ENCODE measurements around the gene ZNF865. TPM values are rescaled to one million over a fixed set of nuclear protein-coding genes. Genes with fewer than 3 reads are reported as not detected.

ZNF865 gene
- total RNA-seq, 1 donor from 2014 or later, result 12.3 TPM

DNA sequence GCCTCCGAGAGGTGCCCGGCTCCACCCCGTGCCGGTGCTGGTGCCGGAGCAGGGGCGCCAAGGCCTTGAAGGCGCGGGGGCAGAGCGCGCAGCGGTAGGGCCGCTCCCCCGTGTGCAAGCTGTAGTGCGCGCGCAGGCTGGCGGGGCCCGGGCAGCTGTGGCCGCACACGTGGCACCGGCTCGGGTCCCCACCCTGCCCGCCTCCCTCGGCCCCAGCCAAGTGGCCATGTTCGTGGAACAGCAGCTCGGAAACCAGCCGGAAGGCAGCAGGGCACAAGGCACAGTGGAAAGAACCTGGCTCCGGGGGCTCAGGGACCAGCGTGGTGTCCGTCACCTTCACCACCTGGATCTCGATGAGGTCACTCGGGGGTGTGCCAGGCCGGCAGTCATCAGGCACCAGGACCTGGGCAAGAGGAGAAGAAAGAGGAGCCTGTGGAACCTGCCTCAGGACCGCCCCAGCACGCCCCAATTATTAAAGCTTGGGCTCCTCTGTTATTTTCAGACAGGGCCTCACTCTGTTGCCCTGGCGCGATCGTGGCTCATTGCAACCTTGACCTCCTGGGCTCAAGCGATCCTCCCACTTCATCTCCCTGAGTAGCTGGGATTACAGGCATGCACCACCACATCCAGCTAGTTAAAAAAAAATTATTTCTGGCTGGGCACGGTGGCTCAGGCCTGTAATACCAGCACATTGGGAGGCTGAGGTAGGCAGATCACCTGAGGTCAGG lies 17.0 kb downstream of the ZNF865 start:
- intact Hi-C loops (cut with micrococcal nuclease), result no loop called here

DNA sequence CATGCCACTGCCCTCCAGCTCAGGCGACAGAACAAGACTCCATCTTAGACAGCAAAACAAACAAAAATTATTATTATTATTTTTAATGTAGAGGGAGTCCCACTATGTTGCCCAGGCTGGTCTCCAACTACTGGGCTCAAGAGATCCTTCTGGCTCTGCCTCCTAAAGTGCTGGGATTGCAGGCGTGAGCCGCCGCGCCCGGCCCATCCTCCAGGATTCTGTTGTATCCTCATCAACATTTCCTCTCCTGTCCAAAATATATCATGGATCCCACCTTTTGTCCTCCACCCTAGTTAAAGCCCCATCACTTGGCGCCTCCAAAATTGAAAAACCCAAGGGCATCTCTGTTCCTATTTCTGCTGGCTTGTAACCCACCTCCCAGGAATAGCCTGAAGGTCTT lies 17.7 kb downstream of the ZNF865 start:
- intact Hi-C loops (cut with micrococcal nuclease), result no loop called here

DNA sequence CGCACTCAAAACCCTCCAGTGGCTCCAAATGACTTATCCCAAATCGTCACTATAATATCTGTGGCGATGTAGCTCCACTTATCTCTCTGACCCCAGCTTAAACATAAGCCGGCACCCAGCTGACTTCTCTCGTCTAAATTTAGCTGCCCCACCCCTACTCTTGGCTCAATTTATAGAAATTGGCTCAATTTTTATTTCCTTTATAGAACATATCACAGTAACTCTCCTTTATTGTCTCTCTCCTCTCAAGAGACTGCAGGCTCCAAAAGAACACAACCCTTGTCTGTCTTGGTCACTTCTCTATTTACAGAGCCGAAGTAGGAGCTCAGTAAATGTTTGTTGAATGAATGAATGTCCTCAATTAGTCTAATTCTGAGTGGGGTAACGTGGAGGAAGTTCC lies 18.1 kb downstream of the ZNF865 start:
- intact Hi-C loops (cut with micrococcal nuclease), result no loop called here

DNA sequence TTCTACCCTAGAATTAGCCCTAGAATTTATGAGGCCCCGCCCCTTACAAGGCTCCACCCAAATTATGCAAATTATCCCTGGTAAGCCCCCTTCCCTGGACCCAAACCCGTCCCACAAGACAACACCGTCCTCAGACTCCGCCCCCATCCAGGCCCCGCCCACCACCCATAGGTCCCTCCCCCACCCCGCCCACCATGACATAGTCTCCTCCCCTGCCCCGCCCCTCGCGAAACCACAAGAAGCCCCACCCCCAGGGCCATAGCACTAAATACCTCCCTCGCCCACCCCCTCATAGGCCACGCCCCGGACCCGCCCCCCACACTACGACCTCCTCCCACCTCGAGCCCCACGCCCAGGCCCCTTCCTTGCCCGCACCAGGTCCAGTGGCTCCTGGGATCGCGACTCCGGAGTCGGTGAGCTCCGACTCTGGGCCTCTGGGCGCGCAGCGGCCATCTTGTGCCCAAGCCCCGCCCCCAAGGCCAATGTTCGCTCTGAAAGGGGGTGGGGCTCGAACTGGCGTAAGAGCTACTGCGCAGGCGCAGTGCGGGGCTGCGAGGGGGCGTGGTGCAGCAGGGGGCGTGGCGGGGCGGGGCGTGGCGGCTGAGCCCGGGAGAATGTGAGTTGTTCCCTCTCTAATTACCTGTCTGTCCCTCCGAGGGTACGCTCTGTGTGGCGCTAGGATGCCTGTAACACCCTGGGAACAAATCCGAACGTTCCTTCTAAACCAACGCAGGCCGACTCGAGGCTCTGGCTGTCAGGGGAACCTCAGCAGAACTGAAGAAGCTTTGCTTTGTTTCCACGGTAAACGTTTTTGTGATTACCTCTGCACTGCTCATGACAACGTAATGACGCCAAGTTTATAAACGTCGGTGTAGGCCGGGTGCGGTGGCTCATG lies 18.9 kb downstream of the ZNF865 start, which contains the start of gene ZNF784:
TSS of gene ZNF784 (minus strand) at position 458 of the 895 bp plus-strand sequence. CDS start at position 453, 5 bp downstream.
- intact Hi-C loops (cut with micrococcal nuclease), result loop anchor here (1.0 kb wide), 4 partner anchors 19 to 163 kb away; partner anchors contain the start of genes FIZ1, ISOC2, ZNF579 and ZNF865

DNA sequence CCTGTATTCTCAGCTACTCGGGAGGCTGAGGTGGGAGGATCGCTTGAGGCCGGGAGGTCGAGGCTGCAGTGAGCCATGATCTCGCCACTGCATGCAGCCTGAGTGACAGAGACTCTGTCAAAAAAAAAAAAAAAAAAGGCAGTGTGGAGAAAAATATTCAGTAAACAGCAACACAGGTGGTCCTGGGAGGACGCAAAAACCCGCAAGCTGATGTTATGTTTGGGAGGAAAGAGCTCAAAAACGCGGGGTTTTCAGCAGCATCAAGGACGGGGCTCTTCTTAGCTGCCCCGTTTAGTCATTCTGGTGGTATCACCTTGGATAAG lies 19.5 kb downstream of the ZNF865 start:
- intact Hi-C loops (cut with micrococcal nuclease), result no loop called here

DNA sequence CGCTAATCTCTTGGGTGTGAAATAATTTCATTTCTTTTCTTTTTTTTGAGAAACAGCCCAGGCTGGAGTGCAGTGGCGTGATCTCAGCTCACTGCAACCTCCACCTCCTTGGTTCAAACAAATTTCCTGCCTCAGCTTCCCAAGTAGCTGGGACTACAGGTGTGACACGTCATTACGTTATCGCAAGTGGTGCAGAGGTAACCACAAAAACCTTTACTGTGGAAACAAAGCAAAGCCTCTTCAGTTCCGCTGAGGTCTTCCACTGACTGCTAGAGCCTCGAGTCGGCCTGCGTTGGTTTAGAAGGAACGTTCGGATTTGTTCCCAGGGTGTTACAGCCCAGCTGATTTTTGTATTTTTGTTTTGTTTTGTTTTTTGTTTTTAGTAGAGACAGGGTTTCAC lies 20.9 kb downstream of the ZNF865 start:
- intact Hi-C loops (cut with micrococcal nuclease), result no loop called here

DNA sequence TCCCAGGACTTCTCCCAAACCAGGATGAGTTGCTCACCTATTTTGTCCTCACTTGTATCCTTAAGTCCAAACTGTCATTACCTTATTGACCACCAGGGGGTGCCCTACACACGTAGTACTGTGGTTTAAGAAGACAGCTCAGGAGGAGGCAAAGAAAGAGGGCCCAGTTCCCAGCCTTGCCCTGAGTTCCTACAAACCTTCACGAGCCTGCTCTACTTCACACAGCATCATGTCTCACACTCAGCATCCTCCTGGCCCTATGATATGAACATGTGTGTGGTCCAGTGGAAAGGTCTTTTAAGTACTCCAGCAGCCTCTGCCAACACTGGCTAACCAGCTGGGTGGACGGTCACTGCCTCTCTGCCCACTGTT lies 27.0 kb downstream of the ZNF865 start:
- intact Hi-C loops (cut with micrococcal nuclease), result loop anchor here (1.0 to 10.0 kb wide), 3 partner anchors 22 to 248 kb away; partner anchors contain the start of genes RPL28 and TMEM238

DNA sequence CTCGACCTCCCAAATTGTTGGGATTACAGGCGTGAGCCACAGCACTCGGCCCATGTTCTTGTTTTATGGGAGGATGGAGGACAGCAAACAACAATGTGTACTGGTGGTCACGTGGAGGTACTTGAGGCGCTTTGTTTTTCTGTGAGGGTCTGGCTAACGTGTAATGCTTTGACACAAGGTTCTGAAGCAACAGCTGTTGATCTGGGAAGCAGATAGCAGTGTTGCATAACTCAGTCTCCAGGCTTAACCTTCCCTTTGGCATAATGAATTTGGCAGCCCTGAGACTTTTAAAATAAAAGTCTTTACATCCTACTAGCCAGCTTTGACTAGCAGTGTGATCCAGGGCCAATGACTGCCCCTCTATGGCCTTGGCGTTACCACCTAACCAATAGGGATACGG lies 28.4 kb downstream of the ZNF865 start:
- intact Hi-C loops (cut with micrococcal nuclease), result loop anchor here (2.0 to 10.0 kb wide), 3 partner anchors 41 to 249 kb away; partner anchors contain the start of genes EPN1, RPL28 and TMEM238

DNA sequence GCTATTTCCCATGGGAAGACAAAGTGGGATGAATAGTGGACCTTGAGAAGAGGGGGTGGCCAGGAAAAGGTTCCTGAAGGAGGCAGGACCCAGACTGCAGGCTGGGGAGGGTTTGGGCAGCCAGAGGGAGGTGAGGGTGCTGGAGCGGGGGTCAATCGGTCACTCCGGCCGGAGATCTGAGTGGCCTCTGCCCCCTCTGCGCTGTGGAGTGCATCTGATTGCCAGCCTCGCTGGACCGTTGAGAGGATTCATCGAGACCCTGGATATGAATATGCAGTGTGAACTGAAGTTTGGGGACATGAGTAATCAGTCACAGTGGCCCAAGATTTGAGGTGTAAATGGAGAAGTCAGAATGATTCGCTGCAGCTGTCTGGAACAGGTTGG lies 29.9 kb downstream of the ZNF865 start:
- intact Hi-C loops (cut with micrococcal nuclease), result loop anchor here (1.0 to 10.0 kb wide), 3 partner anchors 8 to 251 kb away; partner anchors contain the start of genes EPN1, RPL28, TMEM238 and ZNF581

DNA sequence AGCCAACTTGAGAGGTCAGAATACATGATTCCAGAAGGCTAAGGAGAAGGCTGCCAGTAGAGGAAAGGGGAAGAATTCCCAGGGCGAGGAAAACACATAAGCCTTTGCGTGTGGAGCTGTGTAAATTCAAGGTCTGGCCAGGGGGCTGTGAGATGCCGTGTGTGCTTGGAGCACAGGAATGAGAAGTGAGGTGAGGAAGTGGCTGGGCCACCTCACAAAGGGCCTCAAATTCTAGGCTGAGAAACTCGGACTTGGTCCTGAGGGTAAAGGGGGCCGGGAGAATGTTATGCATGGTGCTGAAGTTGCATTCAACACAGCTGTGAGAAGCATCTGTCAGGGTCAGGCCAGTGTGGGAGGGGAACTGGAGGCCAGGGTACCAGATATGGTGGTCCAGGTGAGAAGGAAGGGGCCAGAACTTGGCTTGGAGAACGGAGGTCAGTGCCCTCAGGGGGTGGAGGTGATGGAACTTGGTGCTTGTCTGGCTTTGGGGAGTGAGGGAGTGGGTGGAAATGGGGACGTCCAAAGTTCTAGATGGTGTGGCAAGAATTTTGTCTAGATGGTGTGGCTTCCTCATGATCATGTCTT lies 30.5 kb downstream of the ZNF865 start:
- intact Hi-C loops (cut with micrococcal nuclease), result loop anchor here (1.0 to 10.0 kb wide), 3 partner anchors 7 to 251 kb away; partner anchors contain the start of genes EPN1, RPL28, TMEM238 and ZNF581

DNA sequence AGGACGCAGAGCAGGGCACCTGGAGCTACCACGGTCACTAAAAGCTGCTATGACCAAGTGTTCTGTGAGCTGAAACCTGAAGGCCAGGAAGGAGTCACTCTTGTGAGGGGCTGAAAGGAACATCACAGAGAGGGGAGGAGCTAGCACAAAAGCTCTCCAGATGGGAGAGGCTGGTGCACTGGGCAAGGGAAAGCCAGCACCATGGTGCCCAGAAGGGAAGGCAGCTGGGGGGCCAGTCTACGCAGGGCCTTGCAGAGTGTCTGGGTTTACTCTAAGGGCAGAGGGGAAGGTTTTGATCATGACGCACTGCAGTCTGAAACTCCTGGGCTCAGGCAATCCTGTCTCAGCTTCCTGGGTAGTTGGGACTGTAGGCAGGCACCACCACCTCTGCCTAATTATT lies 31.3 kb downstream of the ZNF865 start:
- intact Hi-C loops (cut with micrococcal nuclease), result loop anchor here (10.0 kb wide), 1 partner anchor 252 kb away; the partner anchor contains the start of genes RPL28 and TMEM238

DNA sequence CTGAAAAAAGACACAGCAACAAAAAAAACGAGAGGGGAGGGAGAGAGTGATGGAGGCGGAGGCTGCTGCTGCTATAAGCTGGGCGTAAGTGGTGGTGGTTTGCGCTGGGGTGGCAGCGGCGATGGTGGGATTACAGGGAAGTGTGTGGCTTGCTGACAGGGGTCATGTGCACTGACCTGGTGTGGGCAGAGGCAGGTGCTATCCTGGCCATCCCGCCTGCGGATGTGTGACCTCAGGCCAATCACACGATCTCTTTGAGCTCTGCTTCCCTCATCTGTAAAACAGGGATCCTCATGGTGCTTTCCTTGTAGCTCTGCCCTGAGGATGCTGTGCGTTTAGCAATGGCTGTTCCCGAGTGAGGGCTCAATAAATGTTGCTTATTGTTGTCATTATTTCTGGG lies 32.1 kb downstream of the ZNF865 start:
- intact Hi-C loops (cut with micrococcal nuclease), result loop anchor here (10.0 kb wide), 1 partner anchor 253 kb away; the partner anchor contains the start of genes RPL28 and TMEM238

DNA sequence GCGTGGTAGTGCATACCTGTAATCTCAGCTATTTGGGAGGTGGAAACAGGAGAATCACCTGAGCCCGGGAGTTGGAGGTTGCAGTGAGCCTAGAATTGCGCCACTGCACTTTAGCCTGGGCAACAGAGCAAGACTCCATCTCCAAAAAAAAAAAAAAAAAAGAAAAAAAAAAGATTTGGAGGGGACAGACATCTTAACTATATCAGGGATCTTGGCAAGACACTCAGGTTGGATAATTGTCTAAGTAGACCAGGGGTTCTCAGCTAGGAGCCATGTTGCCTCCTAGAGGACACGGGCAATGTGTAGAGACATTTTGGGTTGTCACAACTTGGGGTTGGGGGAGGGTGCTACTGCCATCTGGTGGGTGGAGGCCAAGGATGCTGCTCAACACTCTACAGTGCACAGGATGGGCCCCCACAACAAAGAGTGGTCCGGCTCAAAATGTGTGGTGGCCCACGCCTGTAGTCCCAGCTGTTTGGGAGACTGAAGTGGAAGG lies 33.5 kb downstream of the ZNF865 start:
- intact Hi-C loops (cut with micrococcal nuclease), result loop anchor here (10.0 kb wide), 1 partner anchor 254 kb away; the partner anchor contains the start of genes RPL28 and TMEM238

DNA sequence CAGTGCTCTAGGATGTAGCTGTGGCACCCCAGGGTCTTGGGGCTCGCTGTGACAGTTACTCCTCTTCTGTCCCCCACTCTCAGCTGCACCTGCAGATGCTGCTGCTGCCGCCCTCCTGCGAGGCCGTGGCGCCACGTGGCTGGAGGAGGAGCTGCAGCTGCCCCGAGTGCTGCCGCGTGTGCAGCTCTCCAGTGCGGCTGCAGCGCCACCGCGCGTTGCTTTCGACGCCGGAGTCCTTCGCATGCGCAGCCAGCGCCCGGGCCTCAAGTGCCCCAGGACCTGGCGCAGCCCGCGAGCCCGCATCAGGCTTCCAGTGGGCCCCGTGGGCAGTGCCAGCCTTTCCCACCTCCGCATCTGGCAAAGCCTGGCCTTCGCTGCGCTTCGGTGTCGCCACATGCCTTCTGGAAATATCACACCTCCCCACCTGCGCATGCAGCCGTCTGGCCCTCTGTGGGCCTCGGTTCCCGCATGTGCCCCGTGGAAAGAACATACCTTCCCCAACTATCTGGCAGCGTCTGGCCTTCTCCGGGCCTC lies 34.7 kb downstream of the ZNF865 start:
- intact Hi-C loops (cut with micrococcal nuclease), result loop anchor here (5.0 kb wide), 1 partner anchor 1178 kb away; the partner anchor contains the start of gene LENG9

DNA sequence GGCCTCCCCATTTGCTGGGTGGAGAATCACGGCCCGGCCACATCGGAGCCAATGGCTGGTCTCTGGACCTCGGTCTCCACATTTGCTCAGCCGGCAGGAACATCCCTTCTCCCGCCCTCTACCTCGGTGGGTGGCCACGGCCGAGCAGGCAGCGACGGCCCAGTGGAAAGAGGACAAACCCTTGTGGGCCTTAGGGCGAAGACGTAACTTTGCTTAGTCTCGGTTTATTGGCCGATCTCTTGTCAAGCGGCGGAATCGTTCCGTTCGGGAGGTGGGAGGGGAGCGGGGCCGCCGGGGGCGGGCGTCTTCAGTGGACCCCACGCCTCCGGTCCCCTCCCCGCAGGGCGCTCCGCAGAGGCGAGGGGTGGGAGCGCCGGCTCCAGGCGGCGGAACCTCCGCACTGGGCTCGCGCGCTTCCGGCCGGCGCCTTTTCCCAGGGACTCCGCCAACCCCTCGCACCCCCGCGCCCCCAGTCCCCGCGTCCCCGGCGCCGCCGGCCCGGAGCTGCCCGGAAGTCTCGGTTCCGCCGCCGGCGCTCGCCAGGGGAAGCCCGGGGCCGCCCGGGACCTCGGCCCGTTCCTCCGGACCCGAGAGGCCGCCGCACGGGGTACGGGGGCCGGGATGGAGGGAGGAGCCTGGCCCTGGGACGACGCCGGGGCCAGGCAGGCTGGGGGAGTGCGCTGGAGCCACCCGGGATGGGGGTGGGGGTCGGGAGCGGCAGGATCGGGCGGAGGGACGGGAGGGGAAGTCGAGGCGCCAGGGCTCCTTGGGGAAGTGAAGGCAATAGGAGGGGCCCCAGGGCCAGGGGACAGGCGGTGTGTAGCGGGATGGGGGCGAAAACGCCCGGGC lies 35.4 kb downstream of the ZNF865 start, which contains the start of gene ZNF580:
TSS of gene ZNF580 (plus strand) at position 426 of the 849 bp plus-strand sequence. CDS start 1,507 bp downstream, outside the sequence.
- intact Hi-C loops (cut with micrococcal nuclease), result loop anchor here (5.0 kb wide), 1 partner anchor 1178 kb away; the partner anchor contains the start of gene LENG9

DNA sequence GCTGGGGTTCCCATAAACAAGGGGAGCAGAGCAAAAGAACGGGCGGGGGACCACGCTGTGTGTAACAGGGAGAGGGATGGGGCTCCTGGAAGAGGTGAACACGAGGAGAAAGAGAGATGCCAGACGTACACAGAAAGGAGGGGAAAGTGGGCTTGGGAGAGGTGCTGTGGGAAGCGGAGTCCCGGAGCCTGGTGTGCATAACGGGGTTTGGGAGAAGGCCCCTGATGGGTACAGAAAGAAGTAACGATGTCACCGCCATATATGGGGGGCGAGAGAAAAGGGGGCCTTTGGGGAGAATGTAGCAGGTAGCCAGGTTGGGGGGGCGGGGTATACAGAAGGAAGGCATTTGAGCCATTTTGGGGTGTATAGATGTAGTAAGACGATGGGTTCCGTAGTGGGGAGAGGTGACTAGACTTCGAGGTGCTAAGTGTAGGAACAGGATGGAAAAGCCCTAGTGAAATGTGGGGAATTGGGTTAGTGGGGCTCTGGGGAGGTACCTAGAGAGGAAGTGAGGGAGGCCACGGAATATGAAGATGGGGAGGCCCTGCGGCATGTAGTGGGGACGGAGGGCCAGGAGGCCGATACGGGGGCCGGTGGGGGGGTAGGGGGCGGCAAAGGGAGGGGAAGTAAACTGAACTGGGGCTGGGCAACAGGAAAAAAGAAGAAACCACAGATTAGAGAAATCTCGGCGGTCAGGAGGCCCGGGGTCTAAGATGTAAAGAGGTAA lies 36.1 kb downstream of the ZNF865 start:
- intact Hi-C loops (cut with micrococcal nuclease), result loop anchor here (5.0 kb wide), 1 partner anchor 1179 kb away; the partner anchor contains the start of gene LENG9

DNA sequence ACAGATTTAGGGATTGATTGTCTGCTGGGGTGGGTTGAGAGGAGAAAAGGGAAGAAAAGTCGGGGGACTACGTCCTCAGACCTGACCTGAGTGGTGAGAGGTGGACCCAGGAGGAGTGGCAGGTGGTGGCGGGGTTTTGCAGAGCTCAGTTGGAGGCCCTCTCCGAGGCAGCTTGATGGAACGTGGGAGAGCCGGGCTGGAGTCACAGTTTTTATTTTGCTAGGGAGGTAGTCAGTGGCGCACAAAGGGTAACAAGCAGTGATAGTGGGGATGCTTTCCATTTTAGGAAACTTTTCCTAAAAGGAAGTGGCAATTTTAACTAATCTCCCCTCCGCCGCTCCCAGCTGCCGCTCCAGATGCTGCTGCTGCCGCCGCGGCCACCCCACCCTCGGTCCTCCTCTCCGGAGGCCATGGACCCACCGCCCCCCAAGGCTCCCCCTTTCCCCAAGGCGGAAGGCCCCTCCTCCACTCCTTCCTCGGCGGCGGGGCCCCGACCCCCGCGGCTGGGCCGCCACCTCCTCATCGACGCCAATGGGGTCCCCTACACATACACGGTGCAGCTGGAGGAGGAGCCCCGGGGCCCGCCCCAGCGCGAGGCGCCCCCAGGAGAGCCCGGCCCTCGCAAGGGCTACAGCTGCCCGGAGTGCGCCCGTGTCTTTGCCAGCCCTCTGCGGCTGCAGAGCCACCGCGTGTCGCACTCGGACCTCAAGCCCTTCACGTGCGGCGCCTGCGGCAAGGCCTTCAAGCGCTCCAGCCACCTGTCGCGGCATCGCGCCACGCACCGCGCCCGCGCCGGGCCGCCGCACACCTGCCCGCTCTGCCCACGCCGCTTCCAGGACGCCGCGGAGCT lies 36.9 kb downstream of the ZNF865 start:
- intact Hi-C loops (cut with micrococcal nuclease), result loop anchor here (1.0 to 5.0 kb wide), 3 partner anchors 7 to 1180 kb away; partner anchors contain the start of gene LENG9

Measured in T-helper 2 cell treated with Interferon-gamma antibody and Interleukin-4, amounts not matched to agents 100 ng/mL and 5 ng/mL, for 36 hours (primary cell).